ENCODE measurements around the gene AHRR.
"Not testable (repeated sequence)": the region's sequence is repeated elsewhere in the genome, so short reads cannot be mapped to it uniquely, and the experiment has no call there.

AHRR gene

GRCh38 chr5:464446-464842, 142.9 kb downstream of the AHRR start:
- DNase-seq = no peak

- DNase-seq = no peak
Measured at GRCh38 chr5:464843-465590, 143.5 kb downstream of the AHRR start.

- no peak for DNase-seq
Measured at GRCh38 chr5:465591-466403, 144.3 kb downstream of the AHRR start.

GRCh38 chr5:466661-467310, 145.3 kb downstream of the AHRR start:
- DNase-seq = peak; percentile 1

- no peak for DNase-seq
Measured at GRCh38 chr5:468401-468800, 146.9 kb downstream of the AHRR start.

GRCh38 chr5:469752-470483, 148.4 kb downstream of the AHRR start:
- DNase-seq = peak; percentile 1

- DNase-seq = peak; percentile 2
Measured at GRCh38 chr5:470961-471749, 149.6 kb downstream of the AHRR start.

- DNase-seq = no peak
Measured at GRCh38 chr5:471750-472058, 150.2 kb downstream of the AHRR start.

GRCh38 chr5:472076-472655, 150.7 kb downstream of the AHRR start:
- peak; percentile 24 for DNase-seq

- peak; percentile 87 for DNase-seq
Measured at GRCh38 chr5:472656-473550, 151.4 kb downstream of the AHRR start.

- peak; percentile 8 for DNase-seq
Measured at GRCh38 chr5:473551-474192, 152.2 kb downstream of the AHRR start.

- DNase-seq = not testable (repeated sequence)
Measured at GRCh38 chr5:474232-474839, 152.8 kb downstream of the AHRR start.

- no peak for DNase-seq
Measured at GRCh38 chr5:474840-475661, 153.5 kb downstream of the AHRR start.

- no peak for DNase-seq
Measured at GRCh38 chr5:475704-476101, 154.2 kb downstream of the AHRR start.

- no peak for DNase-seq
Measured at GRCh38 chr5:476102-476813, 154.7 kb downstream of the AHRR start.

GRCh38 chr5:476814-477175, 155.3 kb downstream of the AHRR start:
- DNase-seq = no peak

GRCh38 chr5:477247-477646, 155.7 kb downstream of the AHRR start:
- DNase-seq = no peak

- no peak for DNase-seq
Measured at GRCh38 chr5:477871-478270, 156.4 kb downstream of the AHRR start.

Measured in stimulated activated CD4-positive, alpha-beta T cell treated with anti-CD3 and anti-CD28 coated beads, Interleukin-1b, Interleukin-23, amount 100 ng/mL, for 48 hours (primary cell).